Measurements from ENCODE around the gene COP1.

The COP1 gene

DNA sequence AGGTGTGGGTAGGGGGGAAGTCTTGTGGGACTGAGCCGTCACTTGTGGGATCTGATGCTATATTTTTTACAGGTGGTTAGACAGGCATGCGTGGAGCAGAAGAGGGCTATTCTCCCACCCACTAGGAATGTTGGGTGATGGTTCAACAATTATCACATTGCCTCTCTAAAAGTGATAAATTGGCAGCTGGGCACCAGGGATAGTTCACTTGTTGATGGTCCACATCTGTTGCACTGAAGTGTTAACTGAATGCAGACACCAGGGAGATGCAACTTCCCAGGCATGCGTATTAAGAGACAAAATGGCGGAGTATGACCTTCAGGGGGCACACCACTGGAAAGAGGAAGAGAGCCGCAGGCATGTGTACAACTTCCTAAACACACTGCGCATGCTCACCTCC lies 270.4 kb downstream of the COP1 start:
- ChIA-PET POLR2A (no interaction called here), CTCF (no interaction called here)
- TF ChIP-seq, protein P1, sequence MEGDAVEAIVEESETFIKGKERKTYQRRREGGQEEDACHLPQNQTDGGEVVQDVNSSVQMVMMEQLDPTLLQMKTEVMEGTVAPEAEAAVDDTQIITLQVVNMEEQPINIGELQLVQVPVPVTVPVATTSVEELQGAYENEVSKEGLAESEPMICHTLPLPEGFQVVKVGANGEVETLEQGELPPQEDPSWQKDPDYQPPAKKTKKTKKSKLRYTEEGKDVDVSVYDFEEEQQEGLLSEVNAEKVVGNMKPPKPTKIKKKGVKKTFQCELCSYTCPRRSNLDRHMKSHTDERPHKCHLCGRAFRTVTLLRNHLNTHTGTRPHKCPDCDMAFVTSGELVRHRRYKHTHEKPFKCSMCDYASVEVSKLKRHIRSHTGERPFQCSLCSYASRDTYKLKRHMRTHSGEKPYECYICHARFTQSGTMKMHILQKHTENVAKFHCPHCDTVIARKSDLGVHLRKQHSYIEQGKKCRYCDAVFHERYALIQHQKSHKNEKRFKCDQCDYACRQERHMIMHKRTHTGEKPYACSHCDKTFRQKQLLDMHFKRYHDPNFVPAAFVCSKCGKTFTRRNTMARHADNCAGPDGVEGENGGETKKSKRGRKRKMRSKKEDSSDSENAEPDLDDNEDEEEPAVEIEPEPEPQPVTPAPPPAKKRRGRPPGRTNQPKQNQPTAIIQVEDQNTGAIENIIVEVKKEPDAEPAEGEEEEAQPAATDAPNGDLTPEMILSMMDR (IDR thresholded peaks at IDR 0.05; ENCODE audit: insufficient read depth, low read length, missing control alignments): no peak
- no peak overlapping the region for H3K4me3 ChIP-seq (ENCODE audit: low read depth, low read length)
- DNase-seq (ENCODE audit: low read depth, low spot score): no peak

DNA sequence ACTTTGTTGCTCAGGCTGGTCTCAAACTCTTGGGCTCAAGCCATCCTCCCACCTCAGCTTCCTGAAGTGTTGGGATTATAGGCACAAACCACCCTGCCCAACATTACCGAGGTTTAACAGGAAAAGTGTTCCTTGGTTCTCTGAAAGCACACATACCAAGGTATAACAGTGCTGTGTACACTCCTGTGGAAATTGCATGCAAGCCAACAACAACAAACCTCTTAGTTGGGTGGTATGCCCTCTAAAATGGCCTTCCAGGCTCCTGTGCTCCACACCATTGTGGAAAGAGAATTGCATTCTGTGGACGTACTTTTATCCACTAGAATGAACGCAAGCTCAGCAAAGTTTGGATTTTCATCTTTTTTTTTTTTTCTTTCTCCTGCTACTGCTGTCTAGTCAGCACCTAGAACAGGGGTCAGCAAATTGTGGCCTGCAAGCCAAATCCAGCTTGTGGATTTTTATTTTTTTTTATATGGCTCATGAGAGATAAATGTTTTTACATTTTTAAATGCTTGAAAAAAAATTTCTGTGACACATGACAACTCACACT lies 271.4 kb downstream of the COP1 start:
- H3K4me3 ChIP-seq (ENCODE audit: low read depth, low read length): no peak overlapping the region
- TF ChIP-seq, protein P1 (IDR thresholded peaks at IDR 0.05; ENCODE audit: insufficient read depth, low read length, missing control alignments): no peak
- DNase-seq (ENCODE audit: low read depth, low spot score): no peak
- ChIA-PET POLR2A (no interaction called here), CTCF (no interaction called here)

DNA sequence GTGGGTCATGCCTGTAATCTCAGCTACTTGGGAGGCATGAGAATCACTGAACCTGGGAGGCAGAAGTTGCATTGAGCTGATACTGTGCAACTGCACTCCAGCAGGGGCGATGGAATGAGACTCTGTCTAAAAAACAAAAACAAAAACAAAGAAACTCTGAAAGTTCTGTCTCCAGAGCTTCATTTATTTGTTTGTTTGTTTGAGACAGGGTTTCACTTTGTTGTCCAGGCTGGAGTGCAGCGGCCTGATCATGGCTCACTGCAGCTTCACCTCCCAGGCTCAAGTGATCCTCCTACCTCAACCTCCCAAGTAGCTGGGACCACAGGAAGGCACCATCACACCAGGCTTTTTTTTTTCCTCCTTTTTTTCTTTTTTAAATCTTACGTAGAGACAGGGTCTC lies 271.9 kb downstream of the COP1 start:
- ChIA-PET POLR2A (no interaction called here), CTCF (no interaction called here)
- DNase-seq (ENCODE audit: low read depth, low spot score): no peak
- TF ChIP-seq, protein P1 (IDR thresholded peaks at IDR 0.05; ENCODE audit: insufficient read depth, low read length, missing control alignments): no peak
- H3K4me3 ChIP-seq (ENCODE audit: low read depth, low read length): no peak overlapping the region

- POLR2A ChIA-PET: interaction anchor here (0.6 kb wide), 1 partner anchor 10 kb away, joined by 6 read pairs; no protein-coding TSS in a partner anchor
- TF ChIP-seq, protein P1 (IDR thresholded peaks at IDR 0.05; ENCODE audit: insufficient read depth, low read length, missing control alignments): no peak
- CTCF ChIA-PET: no interaction called here
- no peak for DNase-seq (ENCODE audit: low read depth, low spot score)
- H3K4me3 ChIP-seq (ENCODE audit: low read depth, low read length): no peak overlapping the region
These were observed 273.3 kb downstream of the COP1 start for GRCh38 chr1:175933801-175934200.

DNA sequence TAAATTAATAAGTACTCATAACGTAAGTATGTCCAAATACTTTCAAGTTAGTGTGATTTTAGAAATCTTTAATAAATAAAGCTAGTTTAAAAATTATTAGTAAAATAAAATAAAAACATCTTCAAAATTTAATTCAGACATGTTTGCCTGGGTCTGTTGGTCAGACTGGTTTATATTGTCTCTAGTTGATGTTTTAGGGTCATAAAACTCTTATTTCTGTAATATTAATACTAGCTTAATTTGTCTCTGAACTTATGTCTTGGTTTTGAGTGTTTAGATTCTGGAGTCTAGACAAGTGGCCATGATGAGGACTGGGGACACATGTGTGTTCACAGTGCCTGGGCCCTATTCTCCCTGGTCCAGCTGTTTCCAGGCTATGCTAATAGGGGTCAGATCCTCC lies 279.1 kb downstream of the COP1 start:
- CTCF ChIA-PET: interaction anchor here (0.9 kb wide), 1 partner anchor 10 kb away, joined by 3 read pairs; no protein-coding TSS in a partner anchor
- TF ChIP-seq, protein P1 (IDR thresholded peaks at IDR 0.05; ENCODE audit: insufficient read depth, low read length, missing control alignments): no peak

DNA sequence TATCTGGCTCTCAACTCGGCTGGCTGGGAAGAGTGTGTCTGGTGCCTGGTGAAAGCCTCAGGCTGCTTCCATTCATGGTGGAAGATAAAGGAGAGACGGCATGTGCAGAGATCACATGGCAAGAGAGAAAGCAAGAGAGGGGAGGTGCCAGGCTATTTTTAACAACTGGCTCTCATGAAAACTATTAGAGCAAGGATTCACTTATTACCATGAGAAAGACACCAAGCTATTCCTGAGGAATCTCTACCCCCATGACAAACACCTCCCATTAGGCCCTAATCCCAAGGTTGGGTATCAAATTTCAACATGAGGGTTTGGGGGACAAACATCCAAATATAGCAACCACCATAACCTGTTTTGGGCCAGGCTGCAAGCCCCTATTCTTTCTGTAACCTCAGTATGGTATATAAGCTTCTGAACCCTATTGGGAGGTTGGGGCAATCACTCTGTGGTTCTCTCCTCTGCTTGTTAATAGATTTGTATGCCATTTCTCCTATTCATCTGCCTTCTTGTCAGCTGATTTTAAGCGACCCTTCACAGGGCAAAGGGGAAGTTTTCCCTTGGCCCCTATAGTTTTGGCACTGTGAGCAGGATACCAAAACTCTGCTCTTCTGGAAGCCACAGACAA lies 284.7 kb downstream of the COP1 start:
- TF ChIP-seq, protein P1 (IDR thresholded peaks at IDR 0.05; ENCODE audit: insufficient read depth, low read length, missing control alignments): no peak
- no peak overlapping the region for H3K4me3 ChIP-seq (ENCODE audit: low read depth, low read length)
- ChIA-PET POLR2A (no interaction called here), CTCF (no interaction called here)
- no peak for DNase-seq (ENCODE audit: low read depth, low spot score)

More for the DNA sequence above, 279.1 kb downstream of the COP1 start:
- POLR2A ChIA-PET: no interaction called here
- DNase-seq (ENCODE audit: low read depth, low spot score): no peak
- H3K4me3 ChIP-seq (ENCODE audit: low read depth, low read length): no peak overlapping the region
